Measurements from ENCODE around the gene TRAF3IP1. TPM values are rescaled to one million over a fixed set of nuclear protein-coding genes. Genes with fewer than 3 reads are reported as not detected.

The TRAF3IP1 gene
- total RNA-seq, 1 experiment from 2014 or later = 18.6 TPM

- intact Hi-C loops (cut with micrococcal nuclease; ENCODE audit: unreplicated experiment) = loop anchor here (5.0 kb wide), 1 partner anchor 36 kb away; the partner anchor contains the start of gene TRAF3IP1
- H3K36me3 Mint-ChIP-seq (ENCODE audit: insufficient read depth, unreplicated experiment) = peaks cover 53% of the 10 kb centered on the region
- CTCF ChIA-PET = interaction anchor here (1.8 to 3.0 kb wide), 2 partner anchors 14 to 19 kb away, joined by 4 to 15 read pairs; no protein-coding TSS in a partner anchor
- no peak for TF ChIP-seq CTCF (IDR thresholded peaks at IDR 0.05; ENCODE audit: unreplicated experiment)
- H3K27ac Mint-ChIP-seq (ENCODE audit: unreplicated experiment) = peak overlapping the region; percentile 97
- no peaks in the 10 kb centered on the region for H3K9me3 Mint-ChIP-seq (ENCODE audit: low read depth, unreplicated experiment)
- no peaks in the 10 kb centered on the region for H3K27me3 Mint-ChIP-seq (ENCODE audit: unreplicated experiment)
- peaks cover 63% of the 10 kb centered on the region for H3K4me1 Mint-ChIP-seq (ENCODE audit: low read depth, unreplicated experiment)
- peak overlapping the region; percentile 90 for H3K4me3 Mint-ChIP-seq (ENCODE audit: low read depth, unreplicated experiment)
- BruUV-seq (replicated peaks) = TSS peak; percentile 42
- peak; percentile 62 for DNase-seq
Measured at GRCh38 chr2:238286551-238286950, 33.8 kb upstream of the TRAF3IP1 start.

GRCh38 chr2:238286987-238287736 is 33.2 kb upstream of the TRAF3IP1 start:
- Mint-ChIP-seq H3K4me3 (ENCODE audit: low read depth, unreplicated experiment) (peak overlapping the region; percentile 90), H3K27ac (ENCODE audit: unreplicated experiment) (peak overlapping the region; percentile 97), H3K36me3 (ENCODE audit: insufficient read depth, unreplicated experiment) (peaks cover 53% of the 10 kb centered on the region), H3K4me1 (ENCODE audit: low read depth, unreplicated experiment) (peaks cover 63% of the 10 kb centered on the region), H3K9me3 (ENCODE audit: low read depth, unreplicated experiment) (no peaks in the 10 kb centered on the region), H3K27me3 (ENCODE audit: unreplicated experiment) (no peaks in the 10 kb centered on the region)
- CTCF ChIA-PET = interaction anchor here (0.7 to 3.0 kb wide), 4 partner anchors 18 to 328 kb away, joined by 3 to 15 read pairs (median 4); no protein-coding TSS in a partner anchor
- DNase-seq = peak; percentile 26
- no TSS peak for BruUV-seq (replicated peaks)
- TF ChIP-seq CTCF (IDR thresholded peaks at IDR 0.05; ENCODE audit: unreplicated experiment) = no peak
- intact Hi-C loops (cut with micrococcal nuclease; ENCODE audit: unreplicated experiment) = loop anchor here (5.0 kb wide), 1 partner anchor 35 kb away; the partner anchor contains the start of gene TRAF3IP1

GRCh38 chr2:238287737-238288649 is 32.3 kb upstream of the TRAF3IP1 start, which contains the start of gene PER2:
Gene PER2 (minus strand): TSS chr2:238288610. CDS start chr2:238277936, 10,674 bp downstream.
- TF ChIP-seq CTCF (IDR thresholded peaks at IDR 0.05; ENCODE audit: unreplicated experiment) = no peak
- H3K36me3 Mint-ChIP-seq (ENCODE audit: insufficient read depth, unreplicated experiment) = peaks cover 53% of the 10 kb centered on the region
- H3K27ac Mint-ChIP-seq (ENCODE audit: unreplicated experiment) = peak within 1 kb of the TSS; percentile 97
- DNase-seq = peak; percentile 85
- no TSS peak for BruUV-seq (replicated peaks)
- intact Hi-C loops (cut with micrococcal nuclease; ENCODE audit: unreplicated experiment) = loop anchor here (5.0 kb wide), 1 partner anchor 34 kb away; the partner anchor contains the start of gene TRAF3IP1
- H3K4me1 Mint-ChIP-seq (ENCODE audit: low read depth, unreplicated experiment) = peaks cover 63% of the 10 kb centered on the region
- CTCF ChIA-PET = interaction anchor here (0.7 to 3.0 kb wide), 5 partner anchors 12 to 328 kb away, joined by 3 to 15 read pairs (median 3); no protein-coding TSS in a partner anchor
- no peaks in the 10 kb centered on the region for H3K27me3 Mint-ChIP-seq (ENCODE audit: unreplicated experiment)
- H3K4me3 Mint-ChIP-seq (ENCODE audit: low read depth, unreplicated experiment) = peak within 1 kb of the TSS; percentile 90
- H3K9me3 Mint-ChIP-seq (ENCODE audit: low read depth, unreplicated experiment) = no peaks in the 10 kb centered on the region

Measured in Calu3 (cell line).